Activated CD8-positive, alpha-beta memory T cell treated with anti-CD3 and anti-CD28 coated beads, Interleukin-2, amount 50 U/mL, for 24 hours (primary cell): Measurements from ENCODE around the gene CYGB.
"Not testable (repeated sequence)": the region's sequence is repeated elsewhere in the genome, so short reads cannot be mapped to it uniquely, and the experiment has no call there.

Source experiments
- DNase-seq: peaks from one replicate; pipeline ENCODE4 v3.0.0-alpha.2; 2020; ENCODE audit errors: extremely low read depth

CYGB gene

DNA sequence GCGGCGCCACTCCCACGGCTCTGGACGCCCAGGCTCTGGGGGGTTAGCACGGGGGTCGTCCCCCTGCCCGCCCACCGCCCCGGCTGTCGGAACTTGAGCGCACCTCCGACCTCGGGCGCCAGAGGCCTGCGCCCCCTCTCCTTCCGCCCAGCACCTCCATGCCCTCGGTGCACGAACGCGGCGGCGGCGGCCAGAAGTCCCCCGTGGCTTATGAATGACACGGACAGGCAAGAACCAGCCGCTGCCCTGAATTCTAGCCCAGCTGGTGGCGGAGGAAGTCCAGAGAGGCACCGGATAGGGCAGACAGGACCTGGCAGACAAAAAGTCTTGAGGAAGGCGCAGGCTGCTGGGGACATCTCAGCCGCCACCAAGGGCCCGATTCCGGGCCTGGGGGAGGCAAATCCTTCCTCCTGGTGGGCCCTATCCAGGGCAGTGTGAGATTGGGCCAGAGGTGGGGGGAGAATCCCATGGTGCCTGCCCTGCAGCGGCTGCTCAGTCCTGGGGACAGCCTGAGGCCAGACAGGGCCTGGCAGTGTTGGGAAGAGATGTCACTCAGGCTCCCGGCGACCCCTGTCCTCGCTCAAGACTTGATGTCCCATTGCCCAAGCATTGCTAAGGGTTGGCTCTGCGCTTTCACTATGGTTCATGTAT is 897 bp upstream of the CYGB start:
- DNase-seq, result no peak

GRCh38 chr17:76537288-76537577 is 276 bp downstream of the CYGB start:
- no peak for DNase-seq

DNA sequence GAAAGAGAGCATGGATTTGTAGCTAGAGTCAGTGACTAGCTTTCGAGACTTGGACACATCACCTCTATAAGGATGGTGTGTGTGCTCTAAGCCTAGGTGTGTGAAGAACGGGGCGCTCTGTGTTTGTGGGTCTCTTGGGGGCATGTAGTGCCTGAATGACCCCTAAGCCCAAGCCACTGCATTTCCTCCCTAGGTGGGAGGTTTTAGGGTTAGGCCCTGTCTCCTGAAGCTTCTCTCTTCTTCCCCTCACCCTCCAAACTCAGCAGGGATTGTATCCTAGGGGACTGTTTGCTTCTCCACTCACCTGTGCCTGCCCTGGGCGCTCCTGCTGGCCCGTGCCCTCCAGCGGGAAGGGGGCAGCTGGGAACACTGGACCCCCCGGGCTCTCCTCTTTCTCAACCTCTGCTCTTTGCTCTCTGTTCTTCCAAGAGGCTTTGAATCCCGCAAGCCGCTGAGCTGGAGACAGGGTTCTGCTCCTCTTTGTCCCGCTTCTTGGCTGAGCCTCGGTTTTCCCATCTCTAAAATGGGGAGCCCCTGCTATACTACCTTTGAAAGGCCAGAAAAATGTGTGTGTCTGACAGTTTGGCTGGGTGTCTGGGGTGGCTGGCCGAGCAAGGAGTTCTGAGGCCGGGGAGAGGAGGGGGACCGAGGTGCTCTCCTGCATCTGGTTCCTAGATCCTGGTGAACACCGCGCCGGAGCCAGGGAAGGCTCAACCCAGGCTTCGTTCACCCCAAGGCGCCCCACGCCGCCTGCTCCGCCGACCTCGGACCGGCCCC is 810 bp downstream of the CYGB start:
- DNase-seq, result no peak

DNA sequence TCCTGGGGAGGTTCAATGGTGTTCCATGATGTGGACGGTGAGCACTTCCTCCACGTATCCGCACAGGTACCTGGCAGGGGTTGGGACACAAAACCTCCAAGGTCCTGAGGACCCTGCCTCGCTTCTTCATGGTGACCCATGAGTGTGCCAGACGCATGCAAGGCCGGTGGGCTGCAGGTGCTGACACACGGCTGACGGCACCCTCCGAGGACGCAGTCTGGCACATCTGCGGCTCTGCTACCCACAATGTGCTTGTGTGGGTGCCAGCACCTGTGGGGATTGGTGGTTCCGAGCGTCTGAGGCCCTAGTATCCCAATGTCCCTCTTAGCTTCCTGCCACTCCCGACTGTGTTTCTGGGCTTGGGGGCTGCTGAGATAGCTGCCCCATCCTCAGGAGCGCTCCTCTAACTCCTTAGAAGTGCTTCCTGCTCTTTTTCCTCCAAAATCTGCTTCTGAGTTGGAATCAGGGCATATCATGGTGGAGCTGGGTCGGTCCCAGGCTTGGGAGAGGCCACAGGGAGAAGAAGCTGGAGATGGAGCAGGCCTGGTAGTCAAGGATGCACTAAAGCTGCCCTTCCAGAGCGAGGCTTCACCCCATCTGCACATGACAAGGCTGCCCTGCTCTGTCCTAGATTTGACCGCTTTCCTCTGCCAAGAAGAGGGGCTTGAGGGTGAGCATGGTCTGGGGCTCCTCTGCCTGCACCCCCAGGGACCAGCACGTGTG is 1.6 kb downstream of the CYGB start:
- no peak for DNase-seq

GRCh38 chr17:76534831-76535732 is 2.4 kb downstream of the CYGB start:
- DNase-seq, result no peak

DNA sequence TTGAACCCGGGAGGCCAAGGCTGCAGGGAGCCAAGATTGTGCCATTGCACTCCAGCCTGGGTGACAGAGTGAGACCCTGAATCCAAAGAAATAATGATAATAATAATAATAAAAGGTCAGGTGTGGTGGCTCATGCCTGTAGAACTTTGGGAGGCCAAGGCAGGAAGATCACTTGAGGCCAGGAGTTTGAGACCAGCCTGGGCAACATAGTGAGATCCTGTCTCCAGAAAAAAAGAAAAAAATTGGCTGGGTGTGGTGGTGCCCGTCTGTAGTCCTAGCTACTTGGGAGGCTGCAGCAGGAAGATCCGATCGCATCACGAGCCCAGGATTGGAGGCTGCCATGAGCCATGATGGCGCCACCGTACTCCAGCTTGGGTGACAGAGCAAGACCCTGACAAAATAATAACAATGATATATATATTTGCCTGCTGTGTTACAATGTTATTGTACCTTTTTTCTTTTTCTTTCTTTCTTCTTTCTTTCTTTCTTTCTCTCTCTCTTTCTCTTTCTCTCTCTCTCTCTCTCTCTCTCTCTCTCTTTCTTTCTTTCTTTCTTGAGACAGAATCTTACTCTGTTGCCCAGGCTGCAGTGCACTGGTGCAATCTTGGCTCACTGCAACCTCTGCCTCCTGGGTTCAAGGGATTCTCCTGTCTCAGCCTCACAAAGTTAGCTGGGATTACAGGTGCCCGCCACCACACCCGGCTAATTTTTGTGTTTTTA is 3.7 kb downstream of the CYGB start:
- not testable (repeated sequence) for DNase-seq

DNA sequence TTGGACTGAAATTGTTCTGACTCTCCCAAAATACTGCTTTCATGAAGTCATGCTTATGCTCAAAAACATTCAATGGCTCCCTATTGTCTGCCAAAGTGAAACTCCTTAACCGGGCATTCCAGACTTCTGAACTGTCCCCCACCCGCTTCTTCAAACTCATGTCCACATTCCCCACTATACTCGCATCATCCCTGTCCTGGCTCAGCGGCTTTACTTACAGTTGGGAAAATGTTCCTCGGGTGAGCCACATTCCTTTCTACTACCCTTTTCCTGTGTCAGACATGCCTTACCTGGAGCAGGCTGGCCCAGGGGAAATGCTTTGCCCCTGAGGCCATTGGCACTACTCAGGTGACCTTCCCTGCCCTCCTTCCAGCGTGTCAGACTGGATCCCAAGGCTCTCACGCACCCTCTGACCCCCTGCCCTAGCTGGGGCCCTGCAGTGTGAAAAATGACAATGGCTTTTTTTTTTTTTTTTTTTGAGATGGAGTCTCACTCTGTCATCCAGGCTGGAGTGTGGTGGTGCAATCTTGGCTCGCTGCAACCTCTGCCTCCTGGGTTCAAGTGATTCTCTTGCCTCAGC is 5.3 kb downstream of the CYGB start:
- DNase-seq, result no peak

DNA sequence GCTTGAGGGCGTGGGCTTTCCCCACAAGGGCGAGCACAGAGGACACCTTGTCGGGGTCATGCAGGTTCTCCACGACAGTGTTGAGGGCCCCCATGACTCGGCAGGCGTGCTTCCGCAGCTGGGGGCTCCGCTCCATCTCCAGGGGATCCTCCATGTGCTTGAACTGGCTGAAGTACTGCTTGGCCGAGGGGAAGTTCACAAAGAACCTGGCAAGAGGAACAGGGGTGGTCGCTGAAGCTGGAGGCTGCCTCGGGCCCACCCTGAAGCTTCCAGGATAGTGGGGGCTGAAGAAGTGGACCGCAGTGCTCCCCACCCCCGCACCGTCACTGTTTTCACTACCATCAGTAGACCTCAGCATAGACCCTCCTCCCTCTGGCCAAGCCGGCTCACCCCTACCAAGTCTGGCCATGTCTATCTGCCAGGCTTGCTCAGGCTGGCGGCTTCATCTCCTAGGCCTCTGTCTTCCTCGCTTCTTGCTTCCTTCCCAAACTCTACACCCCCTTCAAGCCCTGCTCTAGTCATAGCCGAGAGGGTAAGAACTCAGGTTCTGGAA is 5.9 kb downstream of the CYGB start:
- no peak for DNase-seq

DNA sequence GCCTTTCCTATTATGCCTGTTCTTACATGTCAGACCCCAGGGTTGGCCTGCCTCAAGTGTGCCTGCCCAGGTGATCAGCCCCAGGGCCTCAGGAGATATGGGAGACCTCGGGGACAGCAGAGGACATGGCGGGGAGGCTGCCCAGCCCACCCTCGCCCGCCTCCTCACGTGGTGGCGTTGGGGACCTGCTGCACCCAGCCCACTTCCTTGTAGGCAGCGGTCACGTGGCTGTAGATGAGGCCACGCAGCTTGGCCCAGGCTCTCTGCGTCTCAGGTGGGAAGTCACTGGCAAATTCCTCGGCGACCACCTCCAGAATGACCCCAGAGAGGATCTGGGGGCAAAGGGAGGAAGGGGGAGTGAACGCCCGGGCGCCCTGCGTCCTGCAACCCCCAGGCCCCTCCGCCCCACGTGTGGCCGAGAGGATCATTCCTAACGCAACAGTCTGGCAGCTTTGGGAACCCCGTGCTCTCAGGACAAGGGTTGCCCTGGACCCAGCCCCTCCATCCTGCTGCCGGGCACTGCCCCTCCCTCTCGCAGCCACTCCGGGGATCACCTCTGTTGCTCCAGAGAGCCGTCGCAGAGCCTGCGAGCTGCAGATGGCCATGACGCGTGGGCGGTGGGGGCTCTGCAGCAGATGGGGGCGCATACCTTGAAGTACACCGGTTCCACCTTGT is 6.6 kb downstream of the CYGB start:
- no peak for DNase-seq

- DNase-seq, result no peak
Measured at GRCh38 chr17:76530095-76530723, 7.3 kb downstream of the CYGB start.

DNA sequence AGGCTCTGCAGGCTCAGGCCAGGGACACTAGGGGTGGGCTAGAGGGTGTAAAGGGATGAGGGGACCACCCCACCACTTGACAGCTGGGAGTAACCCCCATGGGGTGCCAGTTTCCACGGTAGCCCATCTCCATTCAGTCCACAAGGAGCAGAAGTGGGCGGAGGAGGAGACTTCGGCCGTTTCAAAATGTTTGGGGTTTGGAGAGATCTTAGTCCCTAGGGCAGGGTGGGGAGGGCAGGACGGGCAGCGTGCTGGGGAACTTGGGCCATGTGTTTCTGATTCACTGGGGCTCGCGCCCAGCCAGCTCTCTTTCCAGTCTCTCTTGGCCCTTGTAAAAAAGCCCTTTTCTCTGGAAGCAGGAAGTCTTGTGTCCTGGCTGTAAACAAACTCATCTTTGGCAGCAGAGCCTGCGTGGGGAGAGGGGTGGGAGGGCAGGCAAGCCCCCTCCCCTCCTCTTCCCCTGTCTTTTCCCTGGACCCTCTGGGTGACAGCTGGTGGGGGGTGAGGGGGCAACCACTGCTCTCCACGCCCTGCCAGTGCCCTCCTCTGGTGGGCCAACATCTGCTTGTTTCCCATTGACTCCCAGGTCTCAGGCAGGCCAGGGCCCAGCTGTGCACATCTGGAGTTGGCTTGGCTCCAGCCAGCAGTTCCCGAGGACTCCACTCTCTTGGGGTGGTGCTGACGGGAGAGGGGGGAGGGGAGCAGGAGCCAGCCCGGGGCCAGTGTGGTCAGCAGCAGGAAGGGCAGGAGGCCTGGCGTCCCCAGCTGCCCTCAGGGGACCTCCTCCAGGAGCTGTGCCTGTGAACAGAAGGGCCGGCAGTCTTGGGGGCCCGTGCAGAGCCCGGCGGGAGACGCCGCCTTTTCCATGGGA is 8.1 kb downstream of the CYGB start:
- no peak for DNase-seq

GRCh38 chr17:76528528-76529223 is 8.8 kb downstream of the CYGB start:
- no peak for DNase-seq

- DNase-seq, result no peak
Measured at GRCh38 chr17:76528156-76528527, 9.4 kb downstream of the CYGB start.

GRCh38 chr17:76527430-76528111 is 9.9 kb downstream of the CYGB start:
- no peak for DNase-seq

DNA sequence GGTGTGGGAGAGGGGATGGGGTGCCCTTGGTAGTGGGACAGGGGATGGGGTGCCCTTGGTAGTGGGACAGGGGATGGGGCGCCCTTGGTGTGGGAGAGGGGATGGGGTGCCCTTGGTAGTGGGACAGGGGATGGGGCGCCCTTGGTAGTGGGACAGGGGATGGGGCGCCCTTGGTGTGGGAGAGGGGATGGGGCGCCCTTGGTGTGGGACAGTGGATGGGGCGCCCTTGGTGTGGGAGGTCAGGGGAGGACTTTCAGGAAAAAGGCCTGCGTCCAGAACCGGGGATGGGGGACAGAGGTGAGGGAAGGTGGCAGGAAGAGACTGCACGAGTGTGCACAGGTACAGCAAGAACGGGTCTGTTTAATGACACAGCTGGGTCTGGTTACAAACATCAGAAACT is 10.5 kb downstream of the CYGB start:
- DNase-seq, result not testable (repeated sequence)

DNA sequence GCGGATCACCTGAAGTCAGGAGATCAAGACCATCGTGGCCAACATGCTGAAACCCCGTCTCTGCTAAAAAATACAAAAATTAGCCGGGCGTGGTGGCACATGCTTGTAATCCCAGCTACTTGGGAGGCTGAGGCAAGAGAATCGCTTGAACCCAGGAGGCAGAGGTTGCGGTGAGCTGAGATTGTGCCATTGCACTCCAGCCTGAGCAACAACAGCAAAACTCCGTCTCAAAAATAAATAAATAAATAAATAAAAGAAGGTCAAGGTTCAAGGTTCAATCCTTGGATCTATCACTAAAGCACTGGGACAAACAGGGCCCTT is 12.0 kb downstream of the CYGB start:
- DNase-seq, result not testable (repeated sequence)

DNA sequence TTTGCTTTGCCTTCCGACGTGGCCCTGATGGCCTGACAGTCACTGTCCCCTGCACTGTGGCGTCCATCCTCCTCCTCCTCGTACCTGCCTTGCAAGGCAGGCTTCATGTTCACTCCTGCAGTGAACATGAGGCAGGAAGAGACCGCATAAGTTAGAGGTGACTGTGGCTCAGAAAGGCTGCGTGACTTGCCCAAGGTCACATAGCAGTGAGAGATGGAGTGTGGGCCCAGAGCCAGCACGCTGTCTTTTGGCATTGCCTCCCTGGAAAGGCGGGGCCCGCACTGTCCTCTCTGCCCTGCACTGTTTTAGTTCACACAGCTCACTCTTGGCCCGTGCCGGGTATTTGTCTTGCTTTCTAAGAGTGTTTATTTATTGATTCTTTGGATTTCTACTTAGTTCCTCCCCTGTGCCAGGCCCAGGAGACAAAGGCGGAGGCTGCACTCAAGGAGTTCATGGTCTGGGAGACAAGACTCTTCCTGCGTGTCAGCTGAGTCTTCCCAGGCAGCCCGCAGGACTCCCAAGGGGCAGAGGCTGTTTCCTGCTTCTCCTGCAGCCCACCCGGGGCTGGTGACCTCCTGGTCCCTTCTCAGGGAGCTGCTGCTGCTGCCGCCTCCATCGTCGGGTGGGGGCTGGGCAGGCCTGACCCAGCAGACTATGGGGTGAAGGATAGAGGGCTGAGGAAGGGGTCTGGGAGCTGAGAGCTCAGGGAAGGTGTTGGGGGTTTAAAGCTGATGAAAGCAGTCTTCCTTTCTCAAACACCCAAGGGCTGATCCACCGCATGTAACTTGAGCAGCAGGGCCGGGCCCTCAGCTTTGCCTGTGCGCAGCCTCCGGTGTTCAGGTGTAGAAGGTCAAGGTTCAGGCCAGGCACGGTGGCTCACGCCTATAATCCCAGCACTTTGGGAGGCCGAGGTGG is 12.7 kb downstream of the CYGB start:
- DNase-seq, result no peak
